Muscle of arm (tissue), 12 donors: ENCODE results near the gene HPGD. TPM values are rescaled to one million over a fixed set of nuclear protein-coding genes. Genes with fewer than 3 reads are reported as not detected.
"Not testable (repeated sequence)": the region's sequence is repeated elsewhere in the genome, so short reads cannot be mapped to it uniquely, and the experiment has no call there.

Experiments
- DNase-seq: peaks from one replicate; pipeline ENCODE4 v3.0.0-alpha.2; 2013
- polyA plus RNA-seq, 12 donors: library from polyadenylated mRNA; unstranded; fragments of 120-200 nt; gene quantifications; one replicate each; pipeline ENCODE4 v1.2.1, GENCODE V29; 2013; ENCODE audit not compliant: insufficient read length in 12 of 12

Gene HPGD
- polyA plus RNA-seq, 12 donors = 5.1 to 23.0 (median 8.4) TPM; not detected in 1

- no peak for DNase-seq
These were observed 9.2 kb upstream of the HPGD start for GRCh38 chr4:174531486-174531885.

DNA sequence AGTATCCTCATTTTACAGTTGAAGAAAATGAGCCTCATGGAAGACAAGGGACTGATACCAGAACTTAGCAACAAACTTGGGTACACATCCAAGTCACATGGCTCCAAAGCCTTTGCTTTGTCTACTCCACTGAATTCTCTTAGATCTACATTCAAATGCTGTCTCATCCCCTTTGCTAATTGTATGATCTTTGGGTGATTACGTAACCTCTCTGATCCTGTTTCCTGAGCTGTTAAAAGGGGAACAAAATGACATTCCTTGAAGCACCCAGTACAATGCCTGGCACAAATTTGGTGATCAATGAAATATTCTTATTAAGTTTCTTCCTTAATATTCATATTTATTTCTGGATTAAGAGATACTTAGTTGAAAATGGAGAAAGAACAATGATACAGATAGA, 5.9 kb upstream of the HPGD start:
- no peak for DNase-seq

DNA sequence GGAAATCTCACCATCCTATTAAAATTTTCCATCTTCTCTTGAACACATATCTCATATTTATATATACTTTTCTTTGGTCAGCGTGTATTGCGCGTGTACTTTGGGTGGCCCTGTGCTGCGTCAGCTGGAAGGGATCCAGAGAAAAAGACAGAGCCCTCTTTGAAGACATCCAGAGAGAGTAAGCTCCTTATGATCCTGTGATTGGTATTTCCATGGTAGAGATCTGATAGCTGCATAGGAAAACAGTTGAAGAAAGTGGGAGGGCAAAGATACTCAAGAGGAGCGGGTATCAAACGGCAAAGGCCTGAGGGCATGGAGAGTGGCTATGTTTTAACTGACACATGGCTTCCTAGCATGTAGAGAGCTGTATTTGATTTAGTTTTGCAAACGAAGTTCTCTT, 4.4 kb upstream of the HPGD start:
- DNase-seq = no peak

GRCh38 chr4:174524242-174524641, 2.0 kb upstream of the HPGD start:
- no peak for DNase-seq

DNA sequence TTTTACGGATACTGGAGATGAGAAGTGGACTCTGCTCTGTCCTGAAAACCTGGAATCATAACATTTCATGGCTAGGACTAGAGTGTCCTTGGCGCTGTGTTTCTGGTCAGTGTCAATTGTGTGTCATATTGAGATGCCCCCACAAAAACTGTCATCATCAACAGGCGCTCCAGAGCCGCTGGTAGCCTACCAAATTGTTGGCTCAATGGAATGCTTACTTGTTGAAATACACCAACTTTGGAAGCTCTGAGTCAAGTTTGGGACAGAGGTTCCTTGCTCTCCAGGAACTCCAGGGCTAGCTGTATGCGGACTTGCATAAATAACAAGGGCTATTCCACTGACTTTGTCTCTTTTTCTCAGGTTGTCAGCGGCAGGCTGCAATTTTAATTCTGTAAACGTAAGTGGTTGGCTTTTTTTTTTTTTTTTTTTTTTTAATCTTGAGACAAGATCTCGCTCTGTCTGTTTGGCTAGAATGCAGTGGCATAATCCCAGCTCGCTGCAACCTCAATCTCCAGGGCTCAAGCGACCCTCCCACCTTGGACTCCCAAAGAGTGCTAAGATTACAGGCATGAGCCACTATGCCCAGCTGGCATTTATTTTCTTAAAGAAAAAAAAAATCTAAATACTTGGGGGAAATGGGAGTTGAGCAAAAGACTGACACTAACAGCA, 871 bp upstream of the HPGD start:
- peak; percentile 39 for DNase-seq

DNA sequence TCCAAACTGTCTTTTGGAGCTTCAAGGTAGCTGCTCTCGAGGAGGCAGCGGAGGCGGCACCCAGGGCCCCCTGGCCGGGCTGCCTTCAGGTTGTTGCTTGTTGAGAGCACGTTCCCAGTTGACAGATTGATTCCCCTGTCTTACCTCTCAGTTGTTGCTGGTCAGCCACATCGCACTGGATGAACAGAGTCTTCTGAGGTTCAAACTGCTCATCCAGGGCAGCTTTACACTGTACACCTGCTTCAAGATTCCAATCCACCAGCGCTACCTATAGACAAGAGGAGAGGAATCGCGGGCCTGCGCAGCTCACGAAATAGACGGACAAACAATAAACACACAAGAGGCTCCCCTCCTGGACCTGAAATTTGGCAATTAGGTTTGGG, 497 bp downstream of the HPGD start:
- DNase-seq = peak; percentile 28

GRCh38 chr4:174520660-174521059, 1.6 kb downstream of the HPGD start:
- DNase-seq = no peak

GRCh38 chr4:174517502-174518445, 4.5 kb downstream of the HPGD start:
- DNase-seq = no peak

DNA sequence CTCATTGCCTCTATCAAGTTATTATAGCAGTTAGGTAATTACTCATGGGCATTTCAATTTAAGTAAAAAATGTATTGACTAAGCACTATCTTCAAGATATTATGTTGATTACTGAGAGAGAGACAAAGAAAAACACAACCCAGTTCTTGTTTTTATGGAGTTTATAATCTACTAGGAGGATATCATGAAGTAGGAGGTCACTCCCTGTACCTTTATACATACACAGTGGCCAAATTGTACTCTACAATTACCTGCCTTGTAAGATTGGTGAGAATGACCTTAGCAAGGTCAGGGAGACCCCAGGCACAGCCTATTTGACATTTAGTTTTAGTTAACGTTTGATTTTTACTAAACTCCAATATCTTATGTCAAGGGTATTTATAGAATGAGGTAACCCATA, 5.5 kb downstream of the HPGD start:
- DNase-seq = no peak

GRCh38 chr4:174516345-174516744, 5.9 kb downstream of the HPGD start:
- DNase-seq = no peak

DNA sequence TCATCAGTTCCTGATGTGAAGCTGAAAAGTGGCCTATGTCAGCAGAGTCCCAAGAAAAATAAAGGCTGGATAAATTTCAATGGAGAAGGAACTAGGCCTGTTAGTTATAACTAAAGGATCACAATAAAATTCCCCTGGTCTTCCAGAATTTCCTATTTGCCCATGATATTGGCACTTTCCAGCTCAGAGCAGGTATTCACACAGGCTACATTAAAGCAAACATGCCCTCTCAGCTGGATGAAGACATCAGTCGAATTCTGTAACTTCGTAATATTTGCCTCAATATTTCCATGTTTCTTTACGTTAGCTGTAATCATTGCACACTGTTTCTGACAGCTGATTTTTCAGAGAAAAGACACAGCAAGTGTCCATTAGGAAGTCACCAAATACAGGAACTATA, 9.5 kb downstream of the HPGD start:
- DNase-seq = no peak

DNA sequence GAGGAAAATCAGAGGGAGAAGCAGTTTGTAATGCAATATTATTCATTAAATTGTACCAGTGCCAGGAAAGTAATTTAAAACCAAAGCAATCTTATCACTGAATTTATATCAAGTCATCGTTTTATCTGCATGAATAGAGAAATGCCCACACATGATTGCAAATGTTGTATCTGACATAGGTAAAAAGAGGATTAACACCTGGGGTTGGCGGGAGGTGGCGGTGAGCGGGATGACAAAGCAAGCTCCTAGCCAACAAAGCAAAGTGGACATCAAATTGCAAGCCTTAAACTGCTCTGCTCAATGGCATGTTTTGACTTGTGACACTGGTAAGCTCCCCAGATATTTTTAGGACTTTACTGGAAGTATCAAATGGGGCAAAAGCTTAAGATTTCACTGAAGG, 16.4 kb downstream of the HPGD start:
- no peak for DNase-seq

- DNase-seq = no peak
These were observed 17.3 kb downstream of the HPGD start for GRCh38 chr4:174505007-174505406.

GRCh38 chr4:174503079-174503715, 19.1 kb downstream of the HPGD start:
- DNase-seq = no peak

- DNase-seq = no peak
These were observed 25.5 kb downstream of the HPGD start for GRCh38 chr4:174496631-174497432.

DNA sequence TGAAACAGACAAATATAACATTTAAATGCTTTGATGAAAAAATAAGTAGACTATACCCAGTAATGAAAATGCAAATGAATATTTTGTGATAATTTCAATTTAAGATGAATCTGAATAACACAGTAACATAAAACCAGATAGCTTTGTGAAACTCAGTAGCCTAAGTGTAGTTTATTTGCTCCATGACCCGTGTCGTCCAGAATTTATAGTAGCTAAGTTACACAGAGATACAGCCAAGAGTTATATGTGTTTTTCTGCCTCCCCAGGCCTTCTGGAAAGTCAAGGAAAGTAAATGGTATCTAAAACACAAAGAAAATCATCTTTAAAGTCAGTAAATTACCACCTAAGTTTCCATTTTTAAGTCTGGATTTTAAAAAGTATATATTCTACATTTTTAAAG, 26.7 kb downstream of the HPGD start:
- no peak for DNase-seq

DNA sequence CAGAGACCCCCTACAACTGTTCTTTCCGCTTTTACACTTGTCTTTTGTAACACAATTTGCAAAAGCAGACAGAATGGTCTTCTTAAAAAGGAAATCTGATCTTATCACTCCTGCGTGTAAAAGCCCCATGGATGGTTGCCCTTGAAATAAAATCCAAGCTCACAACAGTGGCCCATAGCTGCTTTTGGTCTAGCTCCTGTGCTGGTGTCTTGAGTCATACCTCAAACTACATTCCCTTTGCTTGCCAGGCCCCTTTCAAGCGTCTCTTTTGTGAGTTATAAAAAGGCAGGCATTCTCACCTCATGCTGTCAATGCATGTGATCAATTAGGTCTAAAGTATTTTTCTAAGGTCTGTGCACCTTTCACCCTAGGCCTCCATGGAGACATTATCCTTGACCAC, 27.6 kb downstream of the HPGD start:
- DNase-seq = no peak

DNA sequence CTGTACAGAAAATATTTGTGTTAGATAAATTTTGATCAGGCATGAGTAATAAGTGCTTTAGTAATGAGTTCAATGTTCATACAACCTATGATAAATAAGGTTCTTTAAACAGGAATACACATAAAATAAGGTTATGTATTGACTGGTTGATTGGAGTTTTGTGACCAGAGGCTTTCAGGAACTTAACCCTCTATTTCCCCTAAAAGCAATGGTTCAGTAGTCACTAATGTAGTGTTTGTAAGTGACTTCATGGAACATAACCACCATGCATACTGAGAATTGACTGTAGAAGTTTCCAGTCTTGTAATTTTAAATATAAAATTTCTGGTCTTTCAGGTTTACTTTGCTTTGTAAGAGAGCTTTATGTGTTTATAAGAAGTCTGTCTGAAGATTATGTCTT, 28.1 kb downstream of the HPGD start:
- no peak for DNase-seq

- peak; percentile 14 for DNase-seq
These were observed 31.8 kb downstream of the HPGD start for GRCh38 chr4:174490451-174490961.

- not testable (repeated sequence) for DNase-seq
These were observed 33.9 kb downstream of the HPGD start for GRCh38 chr4:174488368-174488767.

- no peak for DNase-seq
These were observed 37.3 kb downstream of the HPGD start for GRCh38 chr4:174485025-174485424.

DNA sequence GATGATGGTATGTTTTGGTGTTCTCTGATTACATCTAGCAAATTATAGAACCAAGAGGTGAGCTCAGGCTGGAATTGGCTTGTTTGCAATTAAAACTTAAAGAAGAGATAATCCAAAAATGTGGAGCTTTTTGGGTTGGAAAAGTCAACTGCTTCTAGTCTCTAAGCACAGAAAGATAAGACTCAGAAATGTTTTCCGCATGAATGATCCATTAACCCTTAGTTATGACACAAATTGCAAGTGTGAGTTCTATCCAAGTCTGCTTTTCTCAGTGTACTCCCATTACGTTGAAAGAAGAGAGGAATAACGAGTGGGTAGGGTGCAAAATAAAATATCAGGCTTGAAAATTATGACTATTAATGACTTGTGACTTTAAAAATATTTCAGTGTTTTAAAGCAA, 38.5 kb downstream of the HPGD start:
- no peak for DNase-seq
